ENCODE data around the gene ANKHD1. TPM values are rescaled to one million over a fixed set of nuclear protein-coding genes. Genes with fewer than 3 reads are reported as not detected.

Gene ANKHD1
- total RNA-seq, 2 donors from 2014 or later: 114 to 131 TPM

- no peak for ATAC-seq
These were observed 18.8 kb upstream of the ANKHD1 start for GRCh38 chr5:140382866-140383265.

GRCh38 chr5:140383300-140383699 lies 18.3 kb upstream of the ANKHD1 start:
- 83 to 93% methylated on average over 2 of the region's 2 CpGs for WGBS, 2 donors
- Histone ChIP-seq H3K36me3 (replicated peaks in 1 of 2; ENCODE audit: insufficient read depth in 1 of 2, low read depth in 2 of 2) (no peaks in the 10 kb centered on the region), H3K9me3 (no peaks in the 10 kb centered on the region), H3K27ac (no peak overlapping the region), H3K4me3 (no peak overlapping the region), H3K4me1 (no peaks in the 10 kb centered on the region), H3K27me3 (no peaks in the 10 kb centered on the region)
- no peak for DNase-seq
- TF ChIP-seq CTCF (IDR thresholded peaks at IDR 0.05): no peak
- no peak for TF ChIP-seq POLR2A (IDR thresholded peaks at IDR 0.05)
- ATAC-seq: no peak
- intact Hi-C loops (cut with DNase I): no loop called here

More at GRCh38 chr5:140382866-140383265, 18.8 kb upstream of the ANKHD1 start:
- no peak overlapping the region for H3K27ac ChIP-seq
- intact Hi-C loops (cut with DNase I): no loop called here
- H3K9me3 ChIP-seq: no peaks in the 10 kb centered on the region
- no peaks in the 10 kb centered on the region for H3K4me1 ChIP-seq
- no peak for TF ChIP-seq CTCF (IDR thresholded peaks at IDR 0.05)
- no peak for TF ChIP-seq POLR2A (IDR thresholded peaks at IDR 0.05)
- H3K36me3 ChIP-seq (replicated peaks in 1 of 2; ENCODE audit: insufficient read depth in 1 of 2, low read depth in 2 of 2): no peaks in the 10 kb centered on the region
- no peak for DNase-seq
- H3K27me3 ChIP-seq: no peaks in the 10 kb centered on the region
- H3K4me3 ChIP-seq: no peak overlapping the region

DNA sequence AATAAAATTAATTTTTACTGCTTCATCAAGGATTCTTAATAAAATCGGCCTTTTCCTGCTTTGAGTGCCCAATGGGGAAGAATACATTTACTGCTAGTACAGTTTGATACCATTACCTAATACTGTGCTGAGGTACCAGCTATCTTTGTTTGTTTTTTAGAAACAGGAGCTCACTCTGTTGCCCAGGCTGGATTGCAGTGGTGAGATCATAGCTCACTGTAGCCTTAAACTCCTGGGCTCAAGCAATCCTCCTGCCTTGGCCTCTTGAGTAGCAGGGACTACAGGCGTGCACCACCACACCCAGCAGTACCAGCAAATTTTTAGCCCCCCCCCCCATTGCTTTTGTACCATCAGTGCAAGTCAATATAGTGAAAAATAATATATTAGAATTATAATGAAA lies 13.6 kb upstream of the ANKHD1 start:
- TF ChIP-seq POLR2A (IDR thresholded peaks at IDR 0.05) (no peak), CTCF (IDR thresholded peaks at IDR 0.05) (no peak)
- Histone ChIP-seq H3K9me3 (no peaks in the 10 kb centered on the region), H3K4me3 (no peak overlapping the region), H3K27ac (no peak overlapping the region), H3K36me3 (replicated peaks in 1 of 2; ENCODE audit: insufficient read depth in 1 of 2, low read depth in 2 of 2) (no peaks in the 10 kb centered on the region), H3K4me1 (no peaks in the 10 kb centered on the region), H3K27me3 (no peaks in the 10 kb centered on the region)
- WGBS, 2 donors: 84 to 87% methylated on average over 2 of the region's 2 CpGs
- no peak for ATAC-seq
- intact Hi-C loops (cut with DNase I): no loop called here
- DNase-seq: no peak

- Histone ChIP-seq H3K4me3 (no peak overlapping the region), H3K27me3 (no peaks in the 10 kb centered on the region), H3K4me1 (no peaks in the 10 kb centered on the region), H3K36me3 (replicated peaks in 1 of 2; ENCODE audit: insufficient read depth in 1 of 2, low read depth in 2 of 2) (no peaks in the 10 kb centered on the region), H3K27ac (no peak overlapping the region), H3K9me3 (no peaks in the 10 kb centered on the region)
- intact Hi-C loops (cut with DNase I): no loop called here
- 65 to 84% methylated on average over 1 of the region's 1 CpG for WGBS, 2 donors
- no peak for TF ChIP-seq CTCF (IDR thresholded peaks at IDR 0.05)
- ATAC-seq: no peak
- DNase-seq: no peak
These were observed 10.3 kb upstream of the ANKHD1 start for GRCh38 chr5:140391312-140391711.

DNA sequence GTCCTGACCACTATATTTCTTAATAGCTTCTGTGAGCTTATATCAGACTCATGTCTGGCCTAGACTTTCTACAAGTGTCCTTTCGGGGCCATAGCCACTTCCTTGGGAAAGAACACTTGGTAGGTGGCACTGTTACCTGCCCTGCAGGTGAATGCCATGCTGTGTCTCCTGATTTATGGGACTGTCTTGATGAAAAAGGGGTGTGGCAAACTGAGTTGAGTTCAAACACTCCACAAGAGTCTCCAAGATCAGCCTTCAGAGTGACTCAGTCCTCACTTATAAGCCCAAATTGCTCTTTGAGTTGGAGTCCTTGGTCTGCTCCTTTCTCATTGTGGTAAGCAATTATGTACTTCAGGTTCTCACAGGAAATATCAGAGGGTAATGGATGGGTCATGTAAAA lies 9.9 kb upstream of the ANKHD1 start:
- Histone ChIP-seq H3K4me3 (no peak overlapping the region), H3K36me3 (replicated peaks in 1 of 2; ENCODE audit: insufficient read depth in 1 of 2, low read depth in 2 of 2) (no peaks in the 10 kb centered on the region), H3K27me3 (no peaks in the 10 kb centered on the region), H3K27ac (no peak overlapping the region), H3K9me3 (no peaks in the 10 kb centered on the region), H3K4me1 (no peaks in the 10 kb centered on the region)
- DNase-seq: no peak
- intact Hi-C loops (cut with DNase I): no loop called here
- TF ChIP-seq CTCF (IDR thresholded peaks at IDR 0.05): no peak
- 71 to 100% methylated on average over 1 of the region's 1 CpG for WGBS, 2 donors
- no peak for ATAC-seq
